HepG2 (cell line): ENCODE results near the gene VEGFB. TPM values are rescaled to one million over a fixed set of nuclear protein-coding genes. Genes with fewer than 3 reads are reported as not detected.
A peak's percentile ranks its signal among the peaks of the same experiment; 100 is the strongest.

ENCODE experiments used
- CHD2 ChIP-seq: IDR thresholded peaks from 2 replicates; pipeline ENCODE4 v1.6.1; 2011; ENCODE audit warnings: low read depth, low read length, improper control_type of control experiment
- CREB1 ChIP-seq, 2 experiments: fragments of 450-650 bp in 1 of 2; IDR thresholded peaks; 2 replicates each; pipeline ENCODE4 v1.6.1; 2016 to 2017; ENCODE audit warnings: control low read depth in 1 of 2, mild to moderate bottlenecking in 1 of 2, missing compliant biosample characterization in 1 of 2, missing genetic modification characterization in 1 of 2
- EHMT2 ChIP-seq: fragments of 200-600 bp; sonication (generic); IDR thresholded peaks from 2 replicates; pipeline ENCODE4 v1.7.0; 2017; ENCODE audit warnings: antibody characterized with exemption, low read depth, low read length, borderline replicate concordance
- GATAD1 ChIP-seq: IDR thresholded peaks from 2 replicates; pipeline ENCODE4 v1.6.1; 2016; ENCODE audit warnings: missing genetic modification reagents, missing compliant biosample characterization
- MAFF ChIP-seq: IDR thresholded peaks from 2 replicates; pipeline ENCODE4 v1.6.1; 2011; ENCODE audit warnings: low read depth, low read length, improper control_type of control experiment
- MIER2 ChIP-seq: IDR thresholded peaks from 2 replicates; pipeline ENCODE4 v1.6.1; 2016; ENCODE audit warnings: missing biosample characterization, missing genetic modification reagents
- MLLT10 ChIP-seq: sonication (generic); formaldehyde crosslinking; IDR thresholded peaks from 2 replicates; pipeline ENCODE4 v1.4.0; 2020; ENCODE audit warnings: missing genetic modification reagents
- MTF1 ChIP-seq: sonication (generic); formaldehyde crosslinking; IDR thresholded peaks from 2 replicates; pipeline ENCODE4 v1.5.0; 2020; ENCODE audit warnings: missing genetic modification reagents
- NONO ChIP-seq, 2 experiments: fragments of 450-650 bp in 1 of 2; sonication (generic) in 1 of 2; formaldehyde crosslinking in 1 of 2; IDR thresholded peaks in 1 of 2; conservative IDR thresholded peaks in 1 of 2; 2 replicates each; pipeline versions ENCODE4 v1.6.1 to v1.8.0; 2017 to 2022; ENCODE audit warnings: mild to moderate bottlenecking in 1 of 2, missing genetic modification reagents in 1 of 2, moderate library complexity in 1 of 2
- NR1H2 ChIP-seq: sonication (generic); formaldehyde crosslinking; IDR thresholded peaks from 2 replicates; pipeline ENCODE4 v1.8.1; 2022; ENCODE audit warnings: low read depth, missing genetic modification reagents, borderline replicate concordance
- PCBP2 ChIP-seq: fragments of 200-400 bp; formaldehyde crosslinking; optimal IDR thresholded peaks from 2 replicates; pipeline ENCODE3; 2018; ENCODE audit warnings: low read length, low read depth; ENCODE audit not compliant: poor library complexity, severe bottlenecking
- SAP130 ChIP-seq: IDR thresholded peaks from 2 replicates; pipeline ENCODE4 v1.6.1; 2016; ENCODE audit warnings: low read depth
- TBX2 ChIP-seq: sonication (generic); formaldehyde crosslinking; IDR thresholded peaks from 2 replicates; pipeline ENCODE4 v1.5.0; 2020; ENCODE audit warnings: missing genetic modification reagents, mild to moderate bottlenecking, borderline replicate concordance
- THYN1 ChIP-seq: sonication (generic); formaldehyde crosslinking; IDR thresholded peaks from 2 replicates; pipeline ENCODE4 v1.8.1; 2023; ENCODE audit warnings: low read depth, mild to moderate bottlenecking, moderate library complexity, missing genetic modification reagents, borderline replicate concordance
- WIZ ChIP-seq: sonication (generic); formaldehyde crosslinking; IDR thresholded peaks from 2 replicates; pipeline ENCODE4 v1.5.1; 2020; ENCODE audit warnings: mild to moderate bottlenecking, missing genetic modification reagents
- ZNF124 ChIP-seq: sonication (generic); formaldehyde crosslinking; IDR thresholded peaks from 2 replicates; pipeline ENCODE4 v1.4.0; 2020; ENCODE audit warnings: missing genetic modification reagents
- ZNF251 ChIP-seq: sonication (generic); formaldehyde crosslinking; IDR thresholded peaks from 2 replicates; pipeline ENCODE4 v1.9.0; 2021; ENCODE audit warnings: mild to moderate bottlenecking, missing genetic modification reagents
- ZNF354B ChIP-seq: sonication (generic); formaldehyde crosslinking; IDR thresholded peaks from 2 replicates; pipeline ENCODE4 v1.8.0; 2022; ENCODE audit warnings: mild to moderate bottlenecking, missing genetic modification reagents
- ZNF737 ChIP-seq: sonication (generic); formaldehyde crosslinking; IDR thresholded peaks from 2 replicates; pipeline ENCODE4 v1.5.0; 2020; ENCODE audit warnings: missing genetic modification reagents, mild to moderate bottlenecking, borderline replicate concordance
- polyA plus RNA-seq, 8 experiments: library from polyadenylated mRNA; depleted of rRNA in 3 of 8; stranded (reverse) in 7 of 8; unstranded in 1 of 8; fragments of >200 nt; fragmentation: Illumina TruSeq in 4 of 8; extraction: Trizol in 4 of 8; gene quantifications; 2 replicates each; pipeline versions ENCODE4 v1.2.1 to v1.2.3, GENCODE V29; 2011 to 2016; ENCODE audit warnings: low read depth in 4 of 8, missing spikeins in 1 of 8, mixed read lengths in 1 of 8; ENCODE audit not compliant: insufficient read depth in 1 of 8
- total RNA-seq, 5 experiments: library from RNA; depleted of rRNA; stranded (reverse); fragments of >200 nt; fragmentation: Illumina TruSeq; extraction: Trizol; gene quantifications; 2 replicates each; pipeline ENCODE4 v1.2.3, GENCODE V29; 2016; ENCODE audit warnings: low read depth in 1 of 5
- TF ChIP-seq, protein P1 (sequence below): sonication (generic); formaldehyde crosslinking; IDR thresholded peaks from 2 replicates; pipeline ENCODE4 v1.4.0; 2020; ENCODE audit warnings: missing genetic modification reagents
- TF ChIP-seq, protein P2 (sequence below): sonication (generic); formaldehyde crosslinking; IDR thresholded peaks from 2 replicates; pipeline ENCODE4 v1.9.0; 2021; ENCODE audit warnings: missing genetic modification reagents, borderline replicate concordance
- TF ChIP-seq, protein P3 (sequence below): sonication (generic); formaldehyde crosslinking; IDR thresholded peaks from 2 replicates; pipeline ENCODE4 v1.8.0; 2022; ENCODE audit warnings: mild to moderate bottlenecking, missing genetic modification reagents, moderate library complexity

Gene VEGFB
- total and polyA plus RNA-seq, 2 of the 13 experiments (the other 11 are each of a cell fraction or from before 2014, with no cell fraction given), result 9.0 to 11.3 TPM

DNA sequence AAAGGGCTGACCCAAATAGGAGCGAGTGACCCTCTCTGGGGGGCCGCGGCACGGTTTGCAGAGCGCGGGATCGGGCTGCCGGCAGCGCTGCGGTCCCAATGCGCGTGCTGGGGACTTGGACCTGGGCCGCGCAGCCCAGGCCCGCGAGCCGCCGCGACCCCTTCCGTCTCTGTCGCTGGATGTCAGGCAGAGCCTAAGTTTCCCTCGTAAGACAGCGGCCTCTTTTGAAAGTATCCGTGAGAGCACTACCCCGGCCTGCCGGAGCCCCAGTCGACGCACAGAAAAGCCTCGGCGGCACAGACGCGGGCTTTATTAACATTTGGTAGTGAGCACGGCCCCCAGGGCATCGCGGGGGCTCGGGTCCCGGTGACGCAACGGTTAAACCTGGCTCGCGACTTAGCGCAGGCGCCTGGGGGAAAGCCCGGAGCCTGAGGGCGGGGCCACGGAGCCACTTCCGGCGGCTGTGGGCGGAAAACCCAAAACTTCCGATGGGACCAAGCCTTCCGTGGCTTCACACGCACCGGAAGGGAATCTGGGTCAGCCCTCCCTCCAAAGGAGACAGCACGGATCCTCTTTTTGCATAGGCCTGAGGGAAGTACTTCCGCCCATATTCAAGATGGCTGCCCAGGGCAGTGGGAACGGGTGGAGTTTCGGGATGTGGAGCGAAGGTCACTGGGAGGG, 35.3 kb downstream of the VEGFB start (continued):
- no peak for TF ChIP-seq NR1H2 (CRISPR knock-in tag)
- TF ChIP-seq ZNF124, result no peak; the same call in none of the 2 replicates
- TF ChIP-seq, protein P1, sequence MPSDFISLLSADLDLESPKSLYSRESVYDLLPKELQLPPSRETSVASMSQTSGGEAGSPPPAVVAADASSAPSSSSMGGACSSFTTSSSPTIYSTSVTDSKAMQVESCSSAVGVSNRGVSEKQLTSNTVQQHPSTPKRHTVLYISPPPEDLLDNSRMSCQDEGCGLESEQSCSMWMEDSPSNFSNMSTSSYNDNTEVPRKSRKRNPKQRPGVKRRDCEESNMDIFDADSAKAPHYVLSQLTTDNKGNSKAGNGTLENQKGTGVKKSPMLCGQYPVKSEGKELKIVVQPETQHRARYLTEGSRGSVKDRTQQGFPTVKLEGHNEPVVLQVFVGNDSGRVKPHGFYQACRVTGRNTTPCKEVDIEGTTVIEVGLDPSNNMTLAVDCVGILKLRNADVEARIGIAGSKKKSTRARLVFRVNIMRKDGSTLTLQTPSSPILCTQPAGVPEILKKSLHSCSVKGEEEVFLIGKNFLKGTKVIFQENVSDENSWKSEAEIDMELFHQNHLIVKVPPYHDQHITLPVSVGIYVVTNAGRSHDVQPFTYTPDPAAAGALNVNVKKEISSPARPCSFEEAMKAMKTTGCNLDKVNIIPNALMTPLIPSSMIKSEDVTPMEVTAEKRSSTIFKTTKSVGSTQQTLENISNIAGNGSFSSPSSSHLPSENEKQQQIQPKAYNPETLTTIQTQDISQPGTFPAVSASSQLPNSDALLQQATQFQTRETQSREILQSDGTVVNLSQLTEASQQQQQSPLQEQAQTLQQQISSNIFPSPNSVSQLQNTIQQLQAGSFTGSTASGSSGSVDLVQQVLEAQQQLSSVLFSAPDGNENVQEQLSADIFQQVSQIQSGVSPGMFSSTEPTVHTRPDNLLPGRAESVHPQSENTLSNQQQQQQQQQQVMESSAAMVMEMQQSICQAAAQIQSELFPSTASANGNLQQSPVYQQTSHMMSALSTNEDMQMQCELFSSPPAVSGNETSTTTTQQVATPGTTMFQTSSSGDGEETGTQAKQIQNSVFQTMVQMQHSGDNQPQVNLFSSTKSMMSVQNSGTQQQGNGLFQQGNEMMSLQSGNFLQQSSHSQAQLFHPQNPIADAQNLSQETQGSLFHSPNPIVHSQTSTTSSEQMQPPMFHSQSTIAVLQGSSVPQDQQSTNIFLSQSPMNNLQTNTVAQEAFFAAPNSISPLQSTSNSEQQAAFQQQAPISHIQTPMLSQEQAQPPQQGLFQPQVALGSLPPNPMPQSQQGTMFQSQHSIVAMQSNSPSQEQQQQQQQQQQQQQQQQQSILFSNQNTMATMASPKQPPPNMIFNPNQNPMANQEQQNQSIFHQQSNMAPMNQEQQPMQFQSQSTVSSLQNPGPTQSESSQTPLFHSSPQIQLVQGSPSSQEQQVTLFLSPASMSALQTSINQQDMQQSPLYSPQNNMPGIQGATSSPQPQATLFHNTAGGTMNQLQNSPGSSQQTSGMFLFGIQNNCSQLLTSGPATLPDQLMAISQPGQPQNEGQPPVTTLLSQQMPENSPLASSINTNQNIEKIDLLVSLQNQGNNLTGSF, result no peak
- TF ChIP-seq MAFF, result no peak; the same call in 1 of the 2 replicates
- no peak for TF ChIP-seq NONO (IDR thresholded peaks at IDR 0.05)
- peak; percentile 63 for TF ChIP-seq NONO (CRISPR knock-in tag; conservative IDR thresholded peaks at IDR 0.05)
- peak; percentile 70 for TF ChIP-seq CREB1 (IDR thresholded peaks at IDR 0.05)
- peak; percentile 93 for TF ChIP-seq CREB1 (CRISPR knock-in tag; IDR thresholded peaks at IDR 0.05)
- no peak for TF ChIP-seq WIZ (CRISPR knock-in tag)
- no peak for TF ChIP-seq EHMT2
- no peak for TF ChIP-seq CHD2
- peak; percentile 95 for TF ChIP-seq SAP130 (CRISPR knock-in tag)
- TF ChIP-seq ZNF737 (CRISPR knock-in tag), result no peak
- no peak for TF ChIP-seq ZNF354B
- TF ChIP-seq, protein P2, sequence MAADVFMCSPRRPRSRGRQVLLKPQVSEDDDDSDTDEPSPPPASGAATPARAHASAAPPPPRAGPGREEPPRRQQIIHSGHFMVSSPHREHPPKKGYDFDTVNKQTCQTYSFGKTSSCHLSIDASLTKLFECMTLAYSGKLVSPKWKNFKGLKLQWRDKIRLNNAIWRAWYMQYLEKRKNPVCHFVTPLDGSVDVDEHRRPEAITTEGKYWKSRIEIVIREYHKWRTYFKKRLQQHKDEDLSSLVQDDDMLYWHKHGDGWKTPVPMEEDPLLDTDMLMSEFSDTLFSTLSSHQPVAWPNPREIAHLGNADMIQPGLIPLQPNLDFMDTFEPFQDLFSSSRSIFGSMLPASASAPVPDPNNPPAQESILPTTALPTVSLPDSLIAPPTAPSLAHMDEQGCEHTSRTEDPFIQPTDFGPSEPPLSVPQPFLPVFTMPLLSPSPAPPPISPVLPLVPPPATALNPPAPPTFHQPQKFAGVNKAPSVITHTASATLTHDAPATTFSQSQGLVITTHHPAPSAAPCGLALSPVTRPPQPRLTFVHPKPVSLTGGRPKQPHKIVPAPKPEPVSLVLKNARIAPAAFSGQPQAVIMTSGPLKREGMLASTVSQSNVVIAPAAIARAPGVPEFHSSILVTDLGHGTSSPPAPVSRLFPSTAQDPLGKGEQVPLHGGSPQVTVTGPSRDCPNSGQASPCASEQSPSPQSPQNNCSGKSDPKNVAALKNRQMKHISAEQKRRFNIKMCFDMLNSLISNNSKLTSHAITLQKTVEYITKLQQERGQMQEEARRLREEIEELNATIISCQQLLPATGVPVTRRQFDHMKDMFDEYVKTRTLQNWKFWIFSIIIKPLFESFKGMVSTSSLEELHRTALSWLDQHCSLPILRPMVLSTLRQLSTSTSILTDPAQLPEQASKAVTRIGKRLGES (CRISPR knock-in tag), result no peak
- no peak for TF ChIP-seq THYN1 (CRISPR knock-in tag)
- TF ChIP-seq, protein P3, sequence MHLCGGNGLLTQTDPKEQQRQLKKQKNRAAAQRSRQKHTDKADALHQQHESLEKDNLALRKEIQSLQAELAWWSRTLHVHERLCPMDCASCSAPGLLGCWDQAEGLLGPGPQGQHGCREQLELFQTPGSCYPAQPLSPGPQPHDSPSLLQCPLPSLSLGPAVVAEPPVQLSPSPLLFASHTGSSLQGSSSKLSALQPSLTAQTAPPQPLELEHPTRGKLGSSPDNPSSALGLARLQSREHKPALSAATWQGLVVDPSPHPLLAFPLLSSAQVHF (CRISPR knock-in tag), result no peak; the same call in 1 of the 2 replicates
- TF ChIP-seq MLLT10 (CRISPR knock-in tag), result no peak
- TF ChIP-seq TBX2 (CRISPR knock-in tag), result peak; percentile 70
- TF ChIP-seq GATAD1 (CRISPR knock-in tag), result peak; percentile 88
- TF ChIP-seq ZNF251 (CRISPR knock-in tag), result no peak
- no peak; the same call in 1 of the 2 replicates for TF ChIP-seq MIER2 (CRISPR knock-in tag)
- TF ChIP-seq MTF1, result no peak
- TF ChIP-seq PCBP2, result no peak
